Measurements from ENCODE around the gene PTGS1.

DNA sequence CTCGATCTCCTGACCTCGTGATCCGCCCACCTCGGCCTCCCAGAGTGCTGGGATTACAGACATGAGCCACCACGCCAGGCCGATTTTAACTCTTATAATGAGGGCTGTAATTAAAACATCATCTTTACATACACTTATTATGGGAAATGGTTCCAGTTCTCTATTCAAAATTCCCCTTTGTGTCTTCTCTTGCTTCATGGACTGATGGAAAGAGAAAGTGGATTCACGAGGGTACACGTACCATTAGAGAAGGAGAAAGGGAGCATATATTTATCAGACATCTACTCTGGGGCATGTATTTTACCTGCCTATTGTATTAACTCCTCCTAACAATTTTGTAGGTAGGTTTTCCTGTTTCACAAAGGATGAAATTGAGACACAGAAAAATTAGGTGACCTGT is 31.1 kb downstream of the PTGS1 start:
- TF ChIP-seq CTCF (conservative IDR thresholded peaks at IDR 0.05 in 1 of 2, IDR thresholded peaks at IDR 0.05 in 1 of 2; ENCODE audit: extremely low read depth in 1 of 2, insufficient read depth in 1 of 2, low read depth in 1 of 2, low read length in 2 of 2) (no peak), EZH2 (IDR thresholded peaks at IDR 0.05; ENCODE audit: borderline replicate concordance, low read length) (no peak)

Measured in mammary epithelial cell (primary cell).